HEK293 (cell line): ENCODE results near the gene PPARD.

Experiments
- CTCF ChIA-PET: fragments of 350-600 bp; formaldehyde crosslinking; extraction: SDS; loops from one replicate; lab custom pipeline; 2021; ENCODE audit warnings: antibody characterized with exemption; lab: Yijun Ruan, JAX
- POLR2A ChIA-PET: fragments of 300-600 bp; formaldehyde crosslinking; extraction: SDS; loops from one replicate; lab custom pipeline; 2020; ENCODE audit warnings: antibody characterized with exemption, inconsistent platforms; lab: Yijun Ruan, JAX
- H3K27ac ChIP-seq: fragments of 200-500 bp; sonication (Bioruptor generic); 2 replicates; pipeline ENCODE4 v1.5.1; 2014; ENCODE audit warnings: low read depth, low read length, control low read depth, inconsistent platforms; ENCODE audit errors: extremely low read depth
- H3K36me3 ChIP-seq, 2 experiments: fragments of 200-500 bp in 1 of 2; sonication (Bioruptor generic) in 1 of 2; 1 replicate in 1 of 2; 2 replicates in 1 of 2; pipeline ENCODE4 v1.5.1; 2014 to 2017; ENCODE audit warnings: inconsistent platforms in 2 of 2, low read length in 2 of 2; ENCODE audit not compliant: control insufficient read depth in 2 of 2, insufficient read depth in 1 of 2
- H3K4me1 ChIP-seq: fragments of 200-500 bp; sonication (Bioruptor generic); 2 replicates; pipeline ENCODE4 v1.5.1; 2014; ENCODE audit warnings: mild to moderate bottlenecking, low read length, inconsistent platforms; ENCODE audit not compliant: control insufficient read depth, insufficient read depth
- H3K4me3 ChIP-seq: 2 replicates; pipeline ENCODE4 v1.5.1; 2011; ENCODE audit warnings: low read depth, mild to moderate bottlenecking, control low read depth, low read length, moderate library complexity
- H3K9me3 ChIP-seq: fragments of 200-500 bp; sonication (Bioruptor generic); 2 replicates; pipeline ENCODE4 v1.5.1; 2014; ENCODE audit warnings: low read depth, low read length, inconsistent platforms; ENCODE audit not compliant: control insufficient read depth, insufficient read depth
- HOXC10 ChIP-seq: sonication (generic); formaldehyde crosslinking; IDR thresholded peaks from 2 replicates; pipeline ENCODE4 v1.8.1; 2023; ENCODE audit warnings: mild to moderate bottlenecking, missing genetic modification reagents
- INSM2 ChIP-seq: fragments of 450-650 bp; formaldehyde crosslinking; IDR thresholded peaks from 2 replicates; pipeline ENCODE4 v1.5.1; 2016; ENCODE audit warnings: missing biosample characterization, missing genetic modification characterization
- KLF1 ChIP-seq: fragments of 450-650 bp; formaldehyde crosslinking; IDR thresholded peaks from 2 replicates; pipeline ENCODE4 v1.5.1; 2016; ENCODE audit warnings: missing biosample characterization, missing genetic modification characterization
- PBX3 ChIP-seq: sonication (generic); formaldehyde crosslinking; IDR thresholded peaks from 2 replicates; pipeline ENCODE4 v1.8.1; 2022; ENCODE audit warnings: mild to moderate bottlenecking, moderate library complexity, missing genetic modification reagents
- PRDM2 ChIP-seq: fragments of 450-650 bp; formaldehyde crosslinking; IDR thresholded peaks from 2 replicates; pipeline ENCODE4 v1.5.1; 2016; ENCODE audit warnings: missing biosample characterization, missing genetic modification characterization, borderline replicate concordance
- YY1 ChIP-seq: fragments of 450-650 bp; formaldehyde crosslinking; IDR thresholded peaks from 2 replicates; pipeline ENCODE4 v1.5.1; 2018; ENCODE audit warnings: missing biosample characterization, missing genetic modification characterization
- ZBTB49 ChIP-seq: fragments of 450-650 bp; formaldehyde crosslinking; IDR thresholded peaks from 2 replicates; pipeline ENCODE4 v1.5.1; 2016; ENCODE audit warnings: missing biosample characterization, missing genetic modification characterization, low read depth
- ZFHX2 ChIP-seq: fragments of 450-650 bp; formaldehyde crosslinking; conservative IDR thresholded peaks from 2 replicates; pipeline ENCODE4 v1.5.1; 2016; ENCODE audit warnings: missing biosample characterization, missing genetic modification characterization
- ZNF274 ChIP-seq, 2 experiments: fragments of 200-500 bp in 1 of 2; fragments of 450-650 bp in 1 of 2; sonication (Bioruptor generic) in 1 of 2; formaldehyde crosslinking in 1 of 2; IDR thresholded peaks; 2 replicates each; pipeline versions ENCODE4 v1.5.1 to v1.6.1; 2014 to 2016; ENCODE audit warnings: borderline replicate concordance in 1 of 2, inconsistent platforms in 1 of 2, low read length in 1 of 2, missing biosample characterization in 1 of 2, missing genetic modification characterization in 1 of 2
- ZNF473 ChIP-seq: fragments of 450-650 bp; formaldehyde crosslinking; IDR thresholded peaks from 2 replicates; pipeline ENCODE4 v1.5.1; 2017; ENCODE audit warnings: missing biosample characterization, missing genetic modification characterization
- ZNF514 ChIP-seq: fragments of 450-650 bp; formaldehyde crosslinking; IDR thresholded peaks from 2 replicates; pipeline ENCODE4 v1.5.1; 2016; ENCODE audit warnings: missing biosample characterization, missing genetic modification characterization
- ZNF521 ChIP-seq: fragments of 450-650 bp; formaldehyde crosslinking; IDR thresholded peaks from 2 replicates; pipeline ENCODE4 v1.5.1; 2017; ENCODE audit warnings: missing biosample characterization, mild to moderate bottlenecking, missing genetic modification characterization
- ZNF529 ChIP-seq: fragments of 450-650 bp; formaldehyde crosslinking; IDR thresholded peaks from 2 replicates; pipeline ENCODE4 v1.5.1; 2017; ENCODE audit warnings: missing genetic modification characterization, missing biosample characterization; ENCODE audit not compliant: insufficient replicate concordance
- ZNF654 ChIP-seq: fragments of 450-650 bp; formaldehyde crosslinking; IDR thresholded peaks from 2 replicates; pipeline ENCODE4 v1.5.1; 2016; ENCODE audit warnings: low read depth, missing biosample characterization, missing genetic modification characterization
- ZNF768 ChIP-seq: fragments of 450-650 bp; formaldehyde crosslinking; IDR thresholded peaks from 2 replicates; pipeline ENCODE4 v1.5.1; 2018; ENCODE audit warnings: missing biosample characterization, mild to moderate bottlenecking, missing genetic modification characterization
- ZSCAN16 ChIP-seq: fragments of 450-650 bp; formaldehyde crosslinking; IDR thresholded peaks from 2 replicates; pipeline ENCODE4 v1.5.1; 2016; ENCODE audit warnings: missing biosample characterization, missing genetic modification characterization
- TF ChIP-seq, protein P1 (sequence below): fragments of 450-650 bp; formaldehyde crosslinking; IDR thresholded peaks from 2 replicates; pipeline ENCODE4 v1.5.0; 2017; ENCODE audit warnings: missing biosample characterization, missing genetic modification characterization, borderline replicate concordance

PPARD gene

DNA sequence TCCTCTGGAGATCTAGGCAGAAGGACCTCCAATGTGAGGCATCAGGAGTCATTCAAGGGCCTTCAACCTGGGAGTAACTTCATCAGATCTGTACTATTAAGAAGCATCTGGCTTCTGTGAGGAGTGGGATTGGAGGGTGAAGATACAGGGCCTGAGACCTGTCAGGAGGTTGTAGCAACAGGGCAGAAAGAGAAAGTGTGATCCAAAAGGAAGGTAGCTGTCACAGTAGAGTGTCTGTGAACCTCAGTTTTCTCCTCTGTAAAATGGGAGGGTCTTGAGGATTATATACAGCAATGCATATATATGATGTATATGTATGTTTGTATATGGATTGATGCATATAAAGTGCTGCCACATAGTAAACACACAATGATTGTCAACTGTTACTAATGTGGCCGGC lies 123.3 kb downstream of the PPARD start:
- POLR2A ChIA-PET = interaction anchor here (1.3 kb wide), 1 partner anchor 123 kb away, joined by 4 read pairs; the partner anchor contains the start of gene PPARD
- Histone ChIP-seq H3K4me1 (0 out of 2 replicates have a peak, but pooled peaks cover 5% of the 10 kb centered on the region), H3K4me3 (no peak overlapping the region), H3K27ac (no peak overlapping the region), H3K9me3 (no peaks in the 10 kb centered on the region), H3K36me3 (peaks cover 23 to 67% of the 10 kb centered on the region in 2 experiments; a peak in 2 of 3 replicates)
- CTCF ChIA-PET = interaction anchor here (0.6 to 6.3 kb wide), 12 partner anchors 10 to 338 kb away, joined by 3 to 53 read pairs (median 4); partner anchors contain the start of genes FANCE and PPARD
- TF ChIP-seq ZBTB49 = no peak

DNA sequence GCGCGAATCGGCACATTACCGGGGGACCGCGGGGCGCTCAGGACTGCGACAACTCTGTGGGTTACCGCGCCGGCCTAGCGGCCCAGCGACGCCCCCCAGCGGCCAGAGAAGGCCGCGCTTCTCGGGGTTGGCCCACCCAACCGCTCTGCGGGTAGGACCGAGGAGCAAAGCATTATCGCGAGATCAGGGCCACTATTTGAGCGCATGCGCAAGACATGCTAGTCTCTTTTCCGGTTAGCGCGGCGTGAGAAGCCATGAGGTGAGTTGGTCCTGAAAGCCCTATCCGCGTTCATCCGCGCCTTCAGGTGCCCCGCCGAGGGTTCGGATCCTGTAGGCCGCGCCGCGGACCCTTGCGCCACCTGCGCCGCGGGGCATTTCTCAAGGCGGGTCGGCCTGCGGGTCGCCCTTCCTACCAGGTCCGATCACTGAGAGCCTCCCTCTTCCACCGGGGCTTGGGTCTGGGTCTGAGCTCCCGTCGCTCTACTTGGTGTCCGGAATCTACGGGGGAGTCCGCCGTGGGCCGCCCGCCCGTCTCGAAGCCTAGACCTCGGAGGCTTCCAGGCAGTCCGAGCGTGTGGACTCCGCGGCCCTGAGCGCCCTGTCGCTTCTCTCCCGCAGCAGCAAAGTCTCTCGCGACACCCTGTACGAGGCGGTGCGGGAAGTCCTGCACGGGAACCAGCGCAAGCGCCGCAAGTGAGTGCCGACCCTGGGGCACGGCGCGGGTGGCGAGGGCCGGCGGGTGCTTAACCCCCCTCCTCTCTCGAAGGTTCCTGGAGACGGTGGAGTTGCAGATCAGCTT lies 126.0 kb downstream of the PPARD start, which contains the start of gene RPL10A:
Gene RPL10A (plus strand): TSS at position 221 of the 799 bp plus-strand sequence. CDS start 34 bp downstream, at position 255.
- CTCF ChIA-PET = interaction anchor here (0.5 to 6.3 kb wide), 28 partner anchors 10 to 581 kb away, joined by 3 to 53 read pairs (median 4); partner anchors contain the start of genes ARMC12, FANCE and PPARD
- Histone ChIP-seq H3K4me3 (peak within 1 kb of the TSS; percentile 80), H3K27ac (peak within 1 kb of the TSS; percentile 100), H3K4me1 (0 out of 2 replicates have a peak, but pooled peaks cover 5% of the 10 kb centered on the region), H3K36me3 (peaks cover 18 to 74% of the 10 kb centered on the region in 2 experiments; a peak in 2 of 3 replicates), H3K9me3 (no peaks in the 10 kb centered on the region)
- POLR2A ChIA-PET = interaction anchor here (0.6 to 9.5 kb wide), 20 partner anchors 11 to 209 kb away, joined by 3 to 198 read pairs (median 3); partner anchors contain the start of genes FANCE, PPARD, TEAD3 and ZNF76
- TF ChIP-seq HOXC10 (CRISPR knock-in tag) (no peak), ZNF654 (tag by site-specific recombination) (peak; percentile 69), INSM2 (tag by site-specific recombination) (peak; percentile 62), ZNF514 (tag by site-specific recombination) (no peak), ZNF768 (0 out of 2 replicates have a peak, but pooled peaks have one; percentile 5), ZNF473 (tag by site-specific recombination) (no peak), ZFHX2 (no peak), PBX3 (peak; percentile 69), ZSCAN16 (tag by site-specific recombination) (no peak), PRDM2 (tag by site-specific recombination) (no peak), ZNF529 (tag by site-specific recombination) (no peak), KLF1 (tag by site-specific recombination) (peak; percentile 35; the same call in 1 of the 2 replicates), ZNF274 (IDR thresholded peaks at IDR 0.05; ENCODE audit: low read length) (no peak), ZNF274 (tag by site-specific recombination; IDR thresholded peaks at IDR 0.05; ENCODE audit: borderline replicate concordance) (no peak), ZNF521 (no peak), YY1 (tag by site-specific recombination) (peak; percentile 68)
- TF ChIP-seq, protein P1, sequence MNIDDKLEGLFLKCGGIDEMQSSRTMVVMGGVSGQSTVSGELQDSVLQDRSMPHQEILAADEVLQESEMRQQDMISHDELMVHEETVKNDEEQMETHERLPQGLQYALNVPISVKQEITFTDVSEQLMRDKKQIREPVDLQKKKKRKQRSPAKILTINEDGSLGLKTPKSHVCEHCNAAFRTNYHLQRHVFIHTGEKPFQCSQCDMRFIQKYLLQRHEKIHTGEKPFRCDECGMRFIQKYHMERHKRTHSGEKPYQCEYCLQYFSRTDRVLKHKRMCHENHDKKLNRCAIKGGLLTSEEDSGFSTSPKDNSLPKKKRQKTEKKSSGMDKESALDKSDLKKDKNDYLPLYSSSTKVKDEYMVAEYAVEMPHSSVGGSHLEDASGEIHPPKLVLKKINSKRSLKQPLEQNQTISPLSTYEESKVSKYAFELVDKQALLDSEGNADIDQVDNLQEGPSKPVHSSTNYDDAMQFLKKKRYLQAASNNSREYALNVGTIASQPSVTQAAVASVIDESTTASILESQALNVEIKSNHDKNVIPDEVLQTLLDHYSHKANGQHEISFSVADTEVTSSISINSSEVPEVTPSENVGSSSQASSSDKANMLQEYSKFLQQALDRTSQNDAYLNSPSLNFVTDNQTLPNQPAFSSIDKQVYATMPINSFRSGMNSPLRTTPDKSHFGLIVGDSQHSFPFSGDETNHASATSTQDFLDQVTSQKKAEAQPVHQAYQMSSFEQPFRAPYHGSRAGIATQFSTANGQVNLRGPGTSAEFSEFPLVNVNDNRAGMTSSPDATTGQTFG = 0 out of 2 replicates have a peak, but pooled peaks have one; percentile 7
